IPS-20b (cell line): ENCODE measurements around the gene TPM3.
"Not testable (repeated sequence)": the region's sequence is repeated elsewhere in the genome, so short reads cannot be mapped to it uniquely, and the experiment has no call there.

Experiments
- H3K27ac ChIP-seq: one replicate; pipeline ENCODE4 v1.5.1; 2013; ENCODE audit warnings: low read length
- H3K27me3 ChIP-seq: 2 replicates; pipeline ENCODE4 v1.6.1; 2013; ENCODE audit warnings: mild to moderate bottlenecking, low read length, inconsistent platforms; ENCODE audit not compliant: insufficient read depth
- H3K36me3 ChIP-seq: 2 replicates; pipeline ENCODE4 v1.6.1; 2013; ENCODE audit warnings: low read depth, mild to moderate bottlenecking, inconsistent platforms, low read length, moderate library complexity; ENCODE audit not compliant: insufficient read depth
- H3K4me1 ChIP-seq: 2 replicates; pipeline ENCODE4 v1.6.1; 2013; ENCODE audit warnings: mild to moderate bottlenecking, control low read depth, inconsistent platforms, low read length, moderate library complexity; ENCODE audit not compliant: insufficient read depth
- H3K4me3 ChIP-seq: 2 replicates; pipeline ENCODE4 v1.5.1; 2013; ENCODE audit warnings: mild to moderate bottlenecking, low read length, inconsistent platforms
- H3K9ac ChIP-seq: 2 replicates; pipeline ENCODE4 v1.6.1; 2013; ENCODE audit warnings: low read depth, mild to moderate bottlenecking, inconsistent platforms, low read length, moderate library complexity
- H3K9me3 ChIP-seq: 2 replicates; pipeline ENCODE4 v1.6.1; 2013; ENCODE audit warnings: mild to moderate bottlenecking, low read depth, low read length, inconsistent platforms; ENCODE audit not compliant: insufficient read depth

The TPM3 gene

DNA sequence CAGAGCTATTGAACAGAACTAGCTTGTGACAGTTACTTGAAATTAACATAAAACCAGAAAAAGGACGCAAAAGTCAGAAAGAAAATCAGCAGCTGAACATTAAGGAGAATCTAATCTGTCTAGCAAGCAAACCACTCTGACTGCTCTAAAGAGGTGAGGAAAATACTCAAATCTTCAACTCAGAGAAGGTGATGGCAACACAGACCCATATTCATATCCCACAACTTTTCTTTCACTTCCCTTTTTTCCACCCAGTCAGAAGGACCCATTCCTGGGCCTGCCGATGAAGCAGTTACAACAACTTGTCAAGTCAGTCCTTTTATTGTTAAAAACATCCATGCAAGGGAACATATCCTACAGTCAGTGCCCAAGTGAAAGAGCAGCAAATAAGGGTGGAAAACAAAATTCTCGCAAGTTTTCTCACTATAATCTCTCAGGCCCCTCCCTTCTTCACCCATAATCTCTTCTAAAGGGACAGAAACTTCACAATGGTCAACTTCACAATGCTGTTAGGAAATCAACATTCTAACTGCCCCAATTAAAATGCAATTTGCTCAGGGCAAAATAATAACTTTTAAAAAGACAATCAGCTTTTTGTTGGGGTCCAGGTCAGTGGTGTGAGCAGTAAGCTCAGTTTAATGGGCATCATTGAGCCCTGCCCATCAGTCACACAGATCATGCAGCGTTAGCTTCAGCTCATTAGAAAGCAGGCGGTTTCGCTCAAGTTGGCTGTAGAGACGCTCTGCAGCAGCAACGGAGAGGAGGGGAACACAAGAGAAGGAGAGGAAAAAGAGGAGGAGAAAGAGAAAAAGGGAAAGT lies 33.4 kb downstream of the TPM3 start:
- Histone ChIP-seq H3K36me3 (peaks cover 83% of the 10 kb centered on the region), H3K9ac (no peak overlapping the region), H3K4me3 (no peak overlapping the region), H3K27me3 (no peaks in the 10 kb centered on the region), H3K27ac (no peak overlapping the region), H3K4me1 (no peaks in the 10 kb centered on the region), H3K9me3 (no peaks in the 10 kb centered on the region)

DNA sequence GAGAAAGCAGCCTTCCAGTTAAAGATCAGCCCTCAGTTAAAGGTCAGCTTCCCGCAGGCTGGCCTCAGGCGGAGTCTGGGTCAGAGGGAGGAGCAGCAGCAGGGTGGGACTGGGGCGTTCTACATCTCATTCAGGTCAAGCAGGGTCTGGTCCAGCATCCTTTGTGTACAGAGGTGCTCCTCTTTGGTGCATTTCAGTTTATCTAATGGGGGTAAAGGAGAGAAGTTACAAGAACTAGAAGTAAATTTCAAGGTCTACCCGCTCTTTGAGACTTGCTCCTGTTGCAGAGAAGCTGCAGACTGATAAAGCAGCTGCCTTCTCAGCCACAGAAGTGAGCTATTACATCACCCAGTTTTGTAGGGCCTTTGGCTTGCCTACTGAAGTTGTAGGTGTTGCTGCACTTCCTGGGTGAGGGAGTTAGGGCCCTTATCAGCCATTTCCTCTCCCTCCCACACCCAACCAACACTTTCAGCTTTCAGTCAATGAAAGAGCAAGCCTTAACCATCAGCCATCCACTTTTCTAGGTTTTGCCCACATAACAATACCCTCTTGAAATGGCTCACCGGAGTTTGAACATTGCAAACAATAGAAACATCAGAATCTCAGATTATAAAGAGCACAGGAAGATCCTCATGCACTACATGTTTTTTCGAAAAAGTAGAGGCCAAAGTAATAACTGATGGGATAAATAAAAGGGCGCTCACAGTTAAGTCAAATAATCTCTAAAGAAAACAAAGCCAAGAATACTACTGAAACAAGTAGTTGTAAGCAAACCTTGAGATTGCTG lies 34.2 kb downstream of the TPM3 start:
- Histone ChIP-seq H3K27ac (no peak overlapping the region), H3K9me3 (no peaks in the 10 kb centered on the region), H3K36me3 (peaks cover 75% of the 10 kb centered on the region), H3K9ac (no peak overlapping the region), H3K4me3 (no peak overlapping the region), H3K4me1 (no peaks in the 10 kb centered on the region), H3K27me3 (no peaks in the 10 kb centered on the region)

DNA sequence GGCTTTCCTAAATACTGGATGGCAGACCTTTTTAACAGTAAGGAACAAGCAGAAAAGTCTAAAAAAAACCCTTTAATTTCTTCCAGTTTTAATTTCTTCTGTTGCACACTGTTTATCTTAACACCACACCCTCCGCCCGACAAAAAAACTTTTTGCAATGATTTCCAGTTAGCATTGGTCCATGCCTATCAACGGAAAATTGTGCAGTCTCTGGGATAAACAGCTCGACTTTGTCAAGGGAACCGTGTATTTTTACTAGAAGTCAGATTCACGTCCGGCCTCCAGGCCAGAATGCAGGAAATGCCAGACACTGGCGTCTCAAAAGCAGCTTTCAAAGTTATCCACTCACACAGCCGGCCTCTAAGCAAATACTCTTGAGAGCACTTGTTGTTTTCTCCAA lies 36.6 kb downstream of the TPM3 start:
- no peak overlapping the region for H3K4me3 ChIP-seq
- H3K9me3 ChIP-seq, result no peaks in the 10 kb centered on the region
- no peaks in the 10 kb centered on the region for H3K27me3 ChIP-seq
- H3K4me1 ChIP-seq, result no peaks in the 10 kb centered on the region
- H3K36me3 ChIP-seq, result peaks cover 50% of the 10 kb centered on the region
- no peak overlapping the region for H3K27ac ChIP-seq
- no peak overlapping the region for H3K9ac ChIP-seq

DNA sequence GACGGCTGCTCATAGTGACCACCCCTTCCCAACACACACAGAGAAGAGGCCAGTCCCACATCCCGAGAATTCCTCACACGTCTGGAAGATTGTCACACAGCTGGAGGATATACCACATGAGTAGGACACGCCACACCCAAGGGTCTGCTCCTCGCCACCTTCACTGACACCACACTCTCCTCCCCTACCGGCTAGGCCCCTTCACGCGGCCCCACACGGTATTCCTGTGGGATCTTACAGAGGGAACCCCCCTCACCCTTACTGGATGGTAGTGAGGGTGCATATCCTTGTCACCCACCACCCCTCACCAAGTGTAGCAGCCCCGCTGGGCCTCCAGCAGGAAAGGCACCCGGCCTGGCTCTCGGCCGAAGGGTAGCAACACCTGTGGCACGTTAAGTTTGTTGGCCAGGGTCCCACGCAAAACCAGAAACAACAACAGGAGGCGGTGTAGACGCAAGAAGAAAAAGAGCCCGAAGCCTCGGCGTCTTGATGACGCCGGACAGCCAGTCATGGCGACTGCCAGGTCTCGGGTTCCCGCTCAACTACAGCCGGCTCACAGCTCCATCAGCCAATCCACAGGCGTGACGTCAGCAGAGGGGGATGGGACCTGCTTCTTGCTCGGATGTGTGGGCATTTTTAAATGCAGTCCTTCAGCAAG lies 37.2 kb downstream of the TPM3 start, which contains the start of gene NUP210L:
Gene NUP210L (minus strand): TSS at position 540 of the 658 bp plus-strand sequence.
- no peak within 1 kb of the TSS for H3K9ac ChIP-seq
- H3K9me3 ChIP-seq, result no peaks in the 10 kb centered on the region
- H3K4me3 ChIP-seq, result no peak within 1 kb of the TSS
- H3K27me3 ChIP-seq, result no peaks in the 10 kb centered on the region
- no peak within 1 kb of the TSS for H3K27ac ChIP-seq
- peaks cover 44% of the 10 kb centered on the region for H3K36me3 ChIP-seq
- no peaks in the 10 kb centered on the region for H3K4me1 ChIP-seq

DNA sequence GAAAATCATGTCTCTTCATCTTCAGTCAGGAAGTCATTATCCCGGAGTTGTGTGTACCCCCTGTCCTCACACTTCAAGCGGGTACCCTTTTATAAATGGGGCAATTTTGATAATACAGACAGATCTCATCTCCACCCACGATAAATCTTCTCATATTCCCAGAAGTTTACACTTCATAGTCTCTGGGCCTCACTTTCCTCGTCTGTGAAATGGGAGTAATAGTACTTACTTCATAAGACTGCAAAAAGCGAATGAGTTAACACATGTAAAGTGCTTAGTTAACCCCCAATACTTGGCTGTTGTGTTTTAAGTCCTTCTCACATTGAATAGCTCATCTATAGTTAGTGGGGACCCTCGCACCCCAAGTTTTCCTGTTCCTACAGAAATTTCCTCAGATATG lies 37.8 kb downstream of the TPM3 start:
- no peaks in the 10 kb centered on the region for H3K27me3 ChIP-seq
- H3K4me1 ChIP-seq, result no peaks in the 10 kb centered on the region
- H3K36me3 ChIP-seq, result peaks cover 38% of the 10 kb centered on the region
- H3K4me3 ChIP-seq, result no peak overlapping the region
- H3K9me3 ChIP-seq, result no peaks in the 10 kb centered on the region
- H3K9ac ChIP-seq, result no peak overlapping the region
- H3K27ac ChIP-seq, result no peak overlapping the region

DNA sequence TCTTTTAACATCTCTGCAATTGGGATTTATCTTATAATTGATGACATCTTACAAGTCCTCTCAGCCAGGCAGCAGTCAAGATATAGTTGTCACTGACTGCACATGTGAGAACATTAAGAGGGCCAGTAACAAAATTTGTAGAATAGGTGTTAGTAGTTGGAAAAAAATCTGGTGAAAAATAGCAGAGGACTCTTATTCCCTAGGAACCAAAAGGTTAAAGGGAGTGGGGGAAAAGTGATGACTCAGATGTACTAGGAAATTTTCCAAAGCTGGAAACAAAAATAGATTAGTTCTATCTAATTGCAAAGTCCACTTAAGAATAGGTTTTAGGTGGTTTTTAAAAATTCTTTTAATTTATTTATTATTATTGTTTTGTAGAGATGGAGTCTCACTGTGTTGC lies 40.6 kb downstream of the TPM3 start:
- Histone ChIP-seq H3K9me3 (no peaks in the 10 kb centered on the region), H3K27me3 (no peaks in the 10 kb centered on the region), H3K9ac (no peak overlapping the region), H3K4me3 (no peak overlapping the region), H3K36me3 (peaks cover 12% of the 10 kb centered on the region), H3K4me1 (no peaks in the 10 kb centered on the region), H3K27ac (no peak overlapping the region)

DNA sequence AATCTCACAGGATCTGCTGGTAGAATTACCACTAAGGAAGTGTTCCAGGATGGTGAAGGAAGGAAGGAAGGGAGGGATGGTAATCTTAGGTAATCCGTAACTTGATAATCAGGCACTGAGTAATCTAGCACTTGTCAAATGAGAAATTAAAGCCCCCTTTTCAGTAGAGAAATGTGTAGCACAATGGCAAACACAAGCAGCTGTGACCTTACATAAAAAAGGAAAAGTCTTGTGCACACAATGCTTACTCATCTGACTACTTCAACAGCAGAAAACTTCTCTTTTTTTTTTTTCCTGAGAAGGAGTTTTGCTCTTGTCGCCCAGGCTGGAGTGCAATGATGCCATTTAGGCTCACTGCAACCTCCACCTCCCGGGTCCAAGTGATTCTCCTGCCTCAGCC lies 43.1 kb downstream of the TPM3 start:
- H3K9ac ChIP-seq, result no peak overlapping the region
- no peak overlapping the region for H3K4me3 ChIP-seq
- no peaks in the 10 kb centered on the region for H3K4me1 ChIP-seq
- no peaks in the 10 kb centered on the region for H3K36me3 ChIP-seq
- H3K27me3 ChIP-seq, result no peaks in the 10 kb centered on the region
- H3K9me3 ChIP-seq, result no peaks in the 10 kb centered on the region
- no peak overlapping the region for H3K27ac ChIP-seq

DNA sequence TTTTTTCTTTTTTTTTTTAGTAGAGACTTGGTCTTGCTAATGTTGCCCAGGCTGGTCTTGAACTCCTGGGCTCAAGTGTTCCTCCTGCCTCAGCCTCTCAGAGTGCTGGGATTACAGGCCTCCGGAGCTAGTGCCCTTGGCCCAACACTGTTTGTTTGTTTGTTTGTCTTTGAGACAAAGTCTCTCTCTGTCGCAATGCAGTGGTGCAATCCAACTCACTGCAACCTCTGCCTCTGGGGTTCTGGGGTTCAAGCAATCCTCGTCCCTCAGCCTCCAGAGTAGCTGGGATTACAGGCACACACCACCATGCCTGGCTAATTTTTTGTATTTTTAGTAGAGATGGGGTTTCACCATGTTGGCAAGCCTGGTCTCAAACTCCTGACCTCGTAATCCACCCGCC lies 44.4 kb downstream of the TPM3 start:
- not testable (repeated sequence) for H3K36me3 ChIP-seq, H3K9ac ChIP-seq, H3K4me1 ChIP-seq, H3K27me3 ChIP-seq, H3K4me3 ChIP-seq, H3K9me3 ChIP-seq, H3K27ac ChIP-seq

DNA sequence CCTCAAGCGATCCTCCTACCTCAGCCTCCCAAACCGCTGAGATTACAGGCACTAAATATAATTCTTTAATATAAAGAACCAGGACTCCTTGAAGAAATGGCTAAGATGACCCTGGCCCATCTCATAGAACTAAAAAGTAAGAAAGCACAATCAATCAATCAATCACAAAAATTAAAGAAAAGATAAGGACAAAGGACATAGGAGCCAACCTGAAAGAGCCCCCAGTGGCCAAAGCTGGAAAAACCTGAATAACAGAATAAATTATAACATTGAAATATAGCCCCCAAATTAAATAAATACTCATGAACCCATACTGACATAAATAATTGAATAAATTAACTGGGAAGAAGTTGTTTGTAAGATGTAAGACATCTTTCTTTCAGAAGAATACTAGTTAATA lies 45.9 kb downstream of the TPM3 start:
- no peaks in the 10 kb centered on the region for H3K4me1 ChIP-seq
- H3K36me3 ChIP-seq, result no peaks in the 10 kb centered on the region
- H3K27me3 ChIP-seq, result no peaks in the 10 kb centered on the region
- H3K27ac ChIP-seq, result no peak overlapping the region
- H3K4me3 ChIP-seq, result no peak overlapping the region
- no peaks in the 10 kb centered on the region for H3K9me3 ChIP-seq
- no peak overlapping the region for H3K9ac ChIP-seq

DNA sequence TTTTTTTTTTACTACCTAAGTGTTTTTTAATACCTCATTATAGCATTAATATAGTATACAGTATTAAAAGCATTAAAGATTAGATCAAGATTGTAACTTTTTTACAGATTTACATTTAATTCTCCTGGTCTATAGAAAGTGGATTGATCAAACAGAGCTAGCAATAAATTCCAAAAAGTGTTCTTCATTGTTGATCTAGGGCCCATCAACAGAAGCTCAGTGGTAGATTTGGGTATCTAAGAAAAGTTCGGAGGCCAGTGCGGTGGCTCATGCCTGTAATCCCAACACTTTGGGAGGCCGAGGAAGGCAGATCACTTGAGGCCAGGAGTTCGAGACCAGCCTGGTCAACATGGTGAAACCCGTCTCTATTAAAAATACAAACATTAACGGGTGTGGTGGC lies 49.5 kb downstream of the TPM3 start:
- no peaks in the 10 kb centered on the region for H3K36me3 ChIP-seq
- H3K27me3 ChIP-seq, result no peaks in the 10 kb centered on the region
- no peaks in the 10 kb centered on the region for H3K9me3 ChIP-seq
- no peak overlapping the region for H3K27ac ChIP-seq
- H3K4me3 ChIP-seq, result no peak overlapping the region
- H3K4me1 ChIP-seq, result no peaks in the 10 kb centered on the region
- no peak overlapping the region for H3K9ac ChIP-seq

DNA sequence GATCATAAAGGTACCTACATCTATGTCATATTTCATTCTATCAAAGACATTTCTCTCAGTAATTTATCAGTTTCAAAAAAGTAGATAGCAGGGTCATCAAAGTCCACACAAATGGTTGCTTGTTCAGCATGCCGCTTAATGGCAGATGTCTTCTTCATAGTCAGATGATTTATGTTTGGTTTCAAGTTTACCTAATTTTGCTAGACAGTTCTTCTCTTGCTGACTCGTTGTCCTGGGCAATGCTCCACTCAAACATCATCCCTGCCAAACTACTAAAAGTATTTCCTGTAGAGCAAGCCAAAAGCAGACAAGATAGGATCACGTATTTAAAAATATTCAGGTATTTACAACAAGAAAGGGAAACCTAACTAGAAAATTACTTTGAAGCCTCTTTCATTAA lies 50.7 kb downstream of the TPM3 start:
- Histone ChIP-seq H3K36me3 (no peaks in the 10 kb centered on the region), H3K9ac (no peak overlapping the region), H3K4me1 (no peaks in the 10 kb centered on the region), H3K27me3 (no peaks in the 10 kb centered on the region), H3K27ac (no peak overlapping the region), H3K4me3 (no peak overlapping the region), H3K9me3 (no peaks in the 10 kb centered on the region)

DNA sequence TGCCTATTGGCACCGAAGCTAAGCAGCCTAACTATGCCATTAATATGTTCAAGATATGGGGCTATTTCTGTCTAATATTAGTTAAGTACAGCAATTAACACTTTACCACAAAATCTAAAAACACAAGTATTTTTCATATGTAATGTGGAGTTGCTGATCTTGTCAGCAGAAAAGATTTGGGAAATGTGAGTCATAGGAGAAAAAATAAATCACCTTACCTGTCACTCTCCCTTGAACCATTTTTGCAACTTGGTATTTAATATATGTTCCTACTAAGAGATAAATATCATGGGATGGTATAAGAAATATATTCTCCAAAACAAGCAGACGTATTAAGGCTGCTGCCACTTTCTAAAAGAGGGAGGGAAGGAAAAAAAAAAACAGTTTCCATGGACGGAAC lies 54.0 kb downstream of the TPM3 start:
- no peaks in the 10 kb centered on the region for H3K9me3 ChIP-seq

More for the DNA sequence above, 54.0 kb downstream of the TPM3 start:
- no peaks in the 10 kb centered on the region for H3K4me1 ChIP-seq
- H3K36me3 ChIP-seq, result no peaks in the 10 kb centered on the region
- no peak overlapping the region for H3K4me3 ChIP-seq
- no peak overlapping the region for H3K27ac ChIP-seq
- H3K9ac ChIP-seq, result no peak overlapping the region
- H3K27me3 ChIP-seq, result no peaks in the 10 kb centered on the region
